K562 (cell line): Measurements from ENCODE around the gene KCP. TPM values are rescaled to one million over a fixed set of nuclear protein-coding genes. Genes with fewer than 3 reads are reported as not detected.

ENCODE experiments used
- DACH1 ChIP-seq: fragments of 450-650 bp; IDR thresholded peaks from 2 replicates; pipeline ENCODE4 v1.6.1; 2018; ENCODE audit not compliant: partially characterized antibody
- E2F1 ChIP-seq: sonication (generic); formaldehyde crosslinking; IDR thresholded peaks from 2 replicates; pipeline ENCODE4 v1.8.1; 2023; ENCODE audit warnings: mild to moderate bottlenecking, missing genetic modification reagents, moderate library complexity
- NFRKB ChIP-seq: fragments of 450-650 bp; IDR thresholded peaks from 2 replicates; pipeline ENCODE4 v1.6.1; 2016; ENCODE audit warnings: low read depth
- NR2C1 ChIP-seq, 2 experiments: fragments of 450-650 bp; IDR thresholded peaks; 2 replicates each; pipeline ENCODE4 v1.6.1; 2017; ENCODE audit warnings: mild to moderate bottlenecking in 2 of 2, antibody characterized with exemption in 1 of 2, inconsistent platforms in 1 of 2, missing compliant biosample characterization in 1 of 2, missing genetic modification characterization in 1 of 2
- PREB ChIP-seq: sonication (generic); formaldehyde crosslinking; IDR thresholded peaks from 2 replicates; pipeline ENCODE4 v1.8.1; 2023; ENCODE audit warnings: mild to moderate bottlenecking, missing genetic modification reagents
- TBL1XR1 ChIP-seq, 2 experiments: IDR thresholded peaks; 2 replicates each; pipeline ENCODE4 v1.6.1; 2012; ENCODE audit warnings: improper control_type of control experiment in 2 of 2, low read length in 2 of 2, mild to moderate bottlenecking in 1 of 2
- ZBTB1 ChIP-seq: sonication (generic); formaldehyde crosslinking; IDR thresholded peaks from 2 replicates; pipeline ENCODE4 v1.8.1; 2023; ENCODE audit warnings: missing genetic modification reagents, low read depth, mild to moderate bottlenecking, borderline replicate concordance
- ZNF212 ChIP-seq: fragments of 450-650 bp; formaldehyde crosslinking; IDR thresholded peaks from 2 replicates; pipeline ENCODE4 v1.4.0; 2020; ENCODE audit warnings: mild to moderate bottlenecking
- polyA plus RNA-seq, 8 experiments: library from polyadenylated mRNA; depleted of rRNA in 4 of 8; stranded (reverse) in 5 of 8; unstranded in 3 of 8; fragments of >200 nt; fragmentation: Nextera tagmentation in 2 of 8; fragmentation: Illumina TruSeq in 1 of 8; extraction: Ambion mirVana in 2 of 8; extraction: Trizol in 1 of 8; gene quantifications; 2 replicates each; pipeline versions ENCODE4 v1.2.1 to v1.2.3, GENCODE V29; 2011 to 2014; ENCODE audit warnings: inconsistent platforms in 1 of 8, missing spikeins in 1 of 8
- total RNA-seq, 7 experiments: library from RNA; depleted of rRNA in 6 of 7; stranded (reverse); fragments of >200 nt in 6 of 7; fragmentation: Illumina TruSeq in 2 of 7; extraction: Trizol in 2 of 7; gene quantifications; 2 replicates each; pipeline versions ENCODE4 v1.2.1 to v1.2.3, GENCODE V29; 2011 to 2021; ENCODE audit warnings: low replicate concordance in 1 of 7
- TF ChIP-seq, protein P1 (sequence below), 2 experiments: fragments of 450-650 bp in 1 of 2; sonication (generic) in 1 of 2; formaldehyde crosslinking in 1 of 2; IDR thresholded peaks; 2 replicates each; pipeline versions ENCODE4 v1.7.1 to v1.9.0; 2016 to 2022; ENCODE audit warnings: inconsistent platforms in 1 of 2, mild to moderate bottlenecking in 1 of 2, missing genetic modification reagents in 1 of 2
- TF ChIP-seq, protein P2 (sequence below): sonication (generic); formaldehyde crosslinking; IDR thresholded peaks from 2 replicates; pipeline ENCODE4 v1.8.0; 2022; ENCODE audit warnings: mild to moderate bottlenecking, missing genetic modification reagents

Gene KCP
- total and polyA plus RNA-seq, 9 of the 15 experiments (the other 6 are each of a cell fraction or from before 2014, with no cell fraction given), result 0.06 to 0.17 (median 0.12) TPM; not detected in 3

DNA sequence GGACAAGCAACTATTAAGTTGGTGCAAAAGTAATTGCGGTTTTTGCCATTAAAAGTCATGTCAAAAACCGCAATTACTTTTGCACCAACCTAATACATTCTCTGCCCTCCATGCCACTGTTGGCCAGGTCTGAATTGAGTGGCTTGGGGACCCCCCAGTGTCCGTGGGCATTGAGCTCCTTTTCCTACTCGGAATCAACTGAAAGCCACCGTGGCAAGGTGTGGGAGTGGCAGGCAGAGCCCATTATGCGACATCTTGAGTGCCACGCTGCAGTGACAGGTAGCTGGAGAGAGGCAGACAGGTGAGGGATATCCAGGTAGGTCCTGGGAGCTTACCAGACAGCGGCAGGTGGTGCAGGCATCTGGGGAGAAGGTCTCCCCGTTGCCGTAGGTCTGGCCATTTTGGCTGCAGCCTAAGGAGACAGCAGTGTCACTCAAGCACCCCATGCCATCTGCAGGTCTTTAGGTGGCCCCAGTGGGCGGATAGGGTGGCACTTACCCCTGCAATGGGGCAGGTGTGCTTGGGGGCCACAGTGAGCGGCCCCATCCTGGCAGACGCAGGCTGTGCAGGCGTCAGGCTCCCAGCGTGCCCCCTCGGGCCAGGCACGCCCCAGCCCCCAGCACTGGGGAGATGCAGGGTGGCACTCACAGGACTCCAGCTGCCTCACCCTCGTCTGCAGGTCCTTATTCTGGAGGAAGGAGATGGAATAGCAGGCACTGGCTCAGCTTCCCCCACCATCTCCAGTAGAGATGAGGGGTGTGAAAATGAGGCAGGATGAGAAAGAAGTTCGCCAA, 3.5 kb downstream of the KCP start (continued):
- TF ChIP-seq, protein P1, sequence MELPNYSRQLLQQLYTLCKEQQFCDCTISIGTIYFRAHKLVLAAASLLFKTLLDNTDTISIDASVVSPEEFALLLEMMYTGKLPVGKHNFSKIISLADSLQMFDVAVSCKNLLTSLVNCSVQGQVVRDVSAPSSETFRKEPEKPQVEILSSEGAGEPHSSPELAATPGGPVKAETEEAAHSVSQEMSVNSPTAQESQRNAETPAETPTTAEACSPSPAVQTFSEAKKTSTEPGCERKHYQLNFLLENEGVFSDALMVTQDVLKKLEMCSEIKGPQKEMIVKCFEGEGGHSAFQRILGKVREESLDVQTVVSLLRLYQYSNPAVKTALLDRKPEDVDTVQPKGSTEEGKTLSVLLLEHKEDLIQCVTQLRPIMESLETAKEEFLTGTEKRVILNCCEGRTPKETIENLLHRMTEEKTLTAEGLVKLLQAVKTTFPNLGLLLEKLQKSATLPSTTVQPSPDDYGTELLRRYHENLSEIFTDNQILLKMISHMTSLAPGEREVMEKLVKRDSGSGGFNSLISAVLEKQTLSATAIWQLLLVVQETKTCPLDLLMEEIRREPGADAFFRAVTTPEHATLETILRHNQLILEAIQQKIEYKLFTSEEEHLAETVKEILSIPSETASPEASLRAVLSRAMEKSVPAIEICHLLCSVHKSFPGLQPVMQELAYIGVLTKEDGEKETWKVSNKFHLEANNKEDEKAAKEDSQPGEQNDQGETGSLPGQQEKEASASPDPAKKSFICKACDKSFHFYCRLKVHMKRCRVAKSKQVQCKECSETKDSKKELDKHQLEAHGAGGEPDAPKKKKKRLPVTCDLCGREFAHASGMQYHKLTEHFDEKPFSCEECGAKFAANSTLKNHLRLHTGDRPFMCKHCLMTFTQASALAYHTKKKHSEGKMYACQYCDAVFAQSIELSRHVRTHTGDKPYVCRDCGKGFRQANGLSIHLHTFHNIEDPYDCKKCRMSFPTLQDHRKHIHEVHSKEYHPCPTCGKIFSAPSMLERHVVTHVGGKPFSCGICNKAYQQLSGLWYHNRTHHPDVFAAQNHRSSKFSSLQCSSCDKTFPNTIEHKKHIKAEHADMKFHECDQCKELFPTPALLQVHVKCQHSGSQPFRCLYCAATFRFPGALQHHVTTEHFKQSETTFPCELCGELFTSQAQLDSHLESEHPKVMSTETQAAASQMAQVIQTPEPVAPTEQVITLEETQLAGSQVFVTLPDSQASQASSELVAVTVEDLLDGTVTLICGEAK (IDR thresholded peaks at IDR 0.05), result peak; percentile 86
- TF ChIP-seq, protein P1 (CRISPR knock-in tag; IDR thresholded peaks at IDR 0.05), result no peak
- TF ChIP-seq DACH1, result peak; percentile 40
- TF ChIP-seq ZBTB1, result no peak
- no peak for TF ChIP-seq PREB (CRISPR knock-in tag)
- 0 out of 2 replicates have a peak, but pooled peaks have one; percentile 8 for TF ChIP-seq ZNF212
- TF ChIP-seq NFRKB, result peak; percentile 91
- no peak for TF ChIP-seq TBL1XR1 (IDR thresholded peaks at IDR 0.05; ENCODE audit: low read length in 2 of 2)
- TF ChIP-seq, protein P2, sequence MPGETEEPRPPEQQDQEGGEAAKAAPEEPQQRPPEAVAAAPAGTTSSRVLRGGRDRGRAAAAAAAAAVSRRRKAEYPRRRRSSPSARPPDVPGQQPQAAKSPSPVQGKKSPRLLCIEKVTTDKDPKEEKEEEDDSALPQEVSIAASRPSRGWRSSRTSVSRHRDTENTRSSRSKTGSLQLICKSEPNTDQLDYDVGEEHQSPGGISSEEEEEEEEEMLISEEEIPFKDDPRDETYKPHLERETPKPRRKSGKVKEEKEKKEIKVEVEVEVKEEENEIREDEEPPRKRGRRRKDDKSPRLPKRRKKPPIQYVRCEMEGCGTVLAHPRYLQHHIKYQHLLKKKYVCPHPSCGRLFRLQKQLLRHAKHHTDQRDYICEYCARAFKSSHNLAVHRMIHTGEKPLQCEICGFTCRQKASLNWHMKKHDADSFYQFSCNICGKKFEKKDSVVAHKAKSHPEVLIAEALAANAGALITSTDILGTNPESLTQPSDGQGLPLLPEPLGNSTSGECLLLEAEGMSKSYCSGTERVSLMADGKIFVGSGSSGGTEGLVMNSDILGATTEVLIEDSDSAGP, result no peak
- TF ChIP-seq E2F1 (CRISPR knock-in tag), result no peak
- TF ChIP-seq NR2C1 (IDR thresholded peaks at IDR 0.05), result no peak
- no peak for TF ChIP-seq NR2C1 (tag; IDR thresholded peaks at IDR 0.05)
